ENCODE data around the gene RNH1. TPM values are rescaled to one million over a fixed set of nuclear protein-coding genes. Genes with fewer than 3 reads are reported as not detected.
"Not testable (repeated sequence)": the region's sequence is repeated elsewhere in the genome, so short reads cannot be mapped to it uniquely, and the experiment has no call there.

RNH1 gene
- total RNA-seq, 1 donor from 2014 or later: 361 TPM

- TF ChIP-seq CTCF (IDR thresholded peaks at IDR 0.05; ENCODE audit: insufficient read depth, low read length, severe bottlenecking): no peak
Observed at GRCh38 chr11:472272-472671, 34.8 kb downstream of the RNH1 start.

GRCh38 chr11:471468-472145 lies 35.4 kb downstream of the RNH1 start:
- no peak for TF ChIP-seq CTCF (IDR thresholded peaks at IDR 0.05; ENCODE audit: insufficient read depth, low read length, severe bottlenecking)
- H3K4me3 ChIP-seq (ENCODE audit: low read depth, low read length): no peak overlapping the region
- no peaks in the 10 kb centered on the region for H3K27me3 ChIP-seq (ENCODE audit: control insufficient read depth, insufficient read depth, low read length)
- DNase-seq (ENCODE audit: low read depth) (no peak), FAIRE-seq (no peak)
- H3K36me3 ChIP-seq (ENCODE audit: control insufficient read depth, insufficient read depth, low read length): no peaks in the 10 kb centered on the region

More at GRCh38 chr11:472272-472671, 34.8 kb downstream of the RNH1 start:
- Histone ChIP-seq H3K27me3 (ENCODE audit: control insufficient read depth, insufficient read depth, low read length) (no peaks in the 10 kb centered on the region), H3K4me3 (ENCODE audit: low read depth, low read length) (no peak overlapping the region), H3K36me3 (ENCODE audit: control insufficient read depth, insufficient read depth, low read length) (no peaks in the 10 kb centered on the region)
- FAIRE-seq (no peak), DNase-seq (ENCODE audit: low read depth) (no peak)

- no peaks in the 10 kb centered on the region for H3K36me3 ChIP-seq (ENCODE audit: control insufficient read depth, insufficient read depth, low read length)
- FAIRE-seq (no peak), DNase-seq (ENCODE audit: low read depth) (peak; percentile 46)
- H3K27me3 ChIP-seq (ENCODE audit: control insufficient read depth, insufficient read depth, low read length): no peaks in the 10 kb centered on the region
- peak; percentile 27 for TF ChIP-seq CTCF (IDR thresholded peaks at IDR 0.05; ENCODE audit: insufficient read depth, low read length, severe bottlenecking)
- peak overlapping the region; percentile 25 for H3K4me3 ChIP-seq (ENCODE audit: low read depth, low read length)
Observed at GRCh38 chr11:469684-470560, 37.1 kb downstream of the RNH1 start.

GRCh38 chr11:469026-469683 lies 37.9 kb downstream of the RNH1 start:
- FAIRE-seq: not testable (repeated sequence)

GRCh38 chr11:468493-468892 lies 38.5 kb downstream of the RNH1 start:
- no peak for TF ChIP-seq CTCF (IDR thresholded peaks at IDR 0.05; ENCODE audit: insufficient read depth, low read length, severe bottlenecking)
- FAIRE-seq (no peak), DNase-seq (ENCODE audit: low read depth) (no peak)
- Histone ChIP-seq H3K27me3 (ENCODE audit: control insufficient read depth, insufficient read depth, low read length) (no peaks in the 10 kb centered on the region), H3K36me3 (ENCODE audit: control insufficient read depth, insufficient read depth, low read length) (no peaks in the 10 kb centered on the region), H3K4me3 (ENCODE audit: low read depth, low read length) (no peak overlapping the region)

More at GRCh38 chr11:469026-469683, 37.9 kb downstream of the RNH1 start:
- peak overlapping the region; percentile 25 for H3K4me3 ChIP-seq (ENCODE audit: low read depth, low read length)
- DNase-seq (ENCODE audit: low read depth); H3K36me3 ChIP-seq (ENCODE audit: control insufficient read depth, insufficient read depth, low read length); H3K27me3 ChIP-seq (ENCODE audit: control insufficient read depth, insufficient read depth, low read length): not testable (repeated sequence)

- FAIRE-seq: no peak
- DNase-seq (ENCODE audit: low read depth): no peak
Observed at GRCh38 chr11:468036-468435, 39.0 kb downstream of the RNH1 start.

More at GRCh38 chr11:468036-468435, 39.0 kb downstream of the RNH1 start:
- H3K27me3 ChIP-seq (ENCODE audit: control insufficient read depth, insufficient read depth, low read length): no peaks in the 10 kb centered on the region
- no peak overlapping the region for H3K4me3 ChIP-seq (ENCODE audit: low read depth, low read length)
- TF ChIP-seq CTCF (IDR thresholded peaks at IDR 0.05; ENCODE audit: insufficient read depth, low read length, severe bottlenecking): no peak
- H3K36me3 ChIP-seq (ENCODE audit: control insufficient read depth, insufficient read depth, low read length): no peaks in the 10 kb centered on the region

All from bronchial epithelial cell (primary cell).